ENCODE results near the gene CMC4.

CMC4 gene

GRCh38 chrX:155020591-155020990, 50.3 kb downstream of the CMC4 start:
- H3K4me3 ChIP-seq (ENCODE audit: insufficient read depth, low read length, poor library complexity, severe bottlenecking) = no peak overlapping the region
- no peak overlapping the region for H3K9ac ChIP-seq (ENCODE audit: low read length)
- H3K36me3 ChIP-seq (ENCODE audit: low read length) = no peaks in the 10 kb centered on the region
- H3K4me2 ChIP-seq (ENCODE audit: low read depth, low read length, poor library complexity, severe bottlenecking) = no peak overlapping the region
- no peaks in the 10 kb centered on the region for H3K9me3 ChIP-seq (ENCODE audit: insufficient read depth, low read length)
- H3K9me2 ChIP-seq (replicated peaks; ENCODE audit: insufficient read depth, low read length) = no peaks in the 10 kb centered on the region
- no peaks in the 10 kb centered on the region for H3K79me2 ChIP-seq (ENCODE audit: insufficient read depth, low read length)
- no peaks in the 10 kb centered on the region for H4K20me1 ChIP-seq (ENCODE audit: low read depth, low read length)
- no peak overlapping the region for H2AFZ ChIP-seq (ENCODE audit: low read depth, low read length, severe bottlenecking)
- H3F3A ChIP-seq (ENCODE audit: insufficient read depth) = no peaks in the 10 kb centered on the region
- H3K27me3 ChIP-seq (ENCODE audit: low read length) = no peaks in the 10 kb centered on the region
- no peak for TF ChIP-seq CTCF (IDR thresholded peaks at IDR 0.05; ENCODE audit: insufficient read depth, low read length, poor library complexity, severe bottlenecking)
- H3K27ac ChIP-seq (ENCODE audit: low read depth, low read length) = no peak overlapping the region

Measured in SU-DHL-6 (cell line).